NCI-H146 (cell line): ENCODE measurements around the gene GFOD2.

Experiments used
- DNase-seq: peaks from one replicate; lab custom pipeline; 2025; lab: John Stamatoyannopoulos, UW

The GFOD2 gene

DNA sequence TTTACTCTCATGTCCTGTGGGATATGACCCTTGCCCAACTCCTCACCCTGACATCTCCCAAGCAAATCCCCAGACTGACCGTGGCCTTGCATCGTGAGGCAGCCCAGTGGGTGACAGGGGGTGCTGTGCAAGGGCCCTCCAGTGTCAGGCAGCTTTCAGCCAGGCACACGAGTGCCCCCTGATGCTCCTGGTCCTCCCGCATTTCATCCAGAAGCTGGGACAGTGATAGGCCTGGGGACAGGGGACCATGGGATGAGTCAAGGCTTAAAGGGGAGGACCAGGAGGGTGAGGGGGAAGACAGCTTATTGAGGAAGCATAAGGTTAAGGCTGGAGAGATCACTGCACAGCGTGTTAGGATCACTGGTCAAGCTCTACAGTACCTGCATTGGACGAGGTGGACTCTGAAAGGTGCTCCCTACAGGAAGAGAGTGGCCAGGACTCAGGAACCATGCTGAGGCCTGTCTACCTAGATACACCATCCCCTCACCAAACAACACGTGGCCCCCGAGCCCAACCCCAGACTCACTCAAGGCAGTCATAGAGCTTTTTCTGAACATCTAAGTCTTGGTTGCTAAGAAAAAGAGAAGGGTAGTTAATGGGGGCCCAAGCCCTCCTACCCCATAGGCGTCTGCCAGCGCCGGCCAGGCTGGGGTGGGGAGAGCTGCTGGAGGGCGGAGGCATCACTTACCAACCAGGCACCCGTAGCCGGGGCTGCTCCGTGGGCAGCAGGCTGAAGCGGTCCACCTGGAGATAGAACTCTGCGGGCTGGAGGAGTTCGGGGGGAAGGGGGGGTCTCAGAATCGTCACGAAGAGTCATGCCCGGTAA lies 60.1 kb downstream of the GFOD2 start:
- no peak for DNase-seq

DNA sequence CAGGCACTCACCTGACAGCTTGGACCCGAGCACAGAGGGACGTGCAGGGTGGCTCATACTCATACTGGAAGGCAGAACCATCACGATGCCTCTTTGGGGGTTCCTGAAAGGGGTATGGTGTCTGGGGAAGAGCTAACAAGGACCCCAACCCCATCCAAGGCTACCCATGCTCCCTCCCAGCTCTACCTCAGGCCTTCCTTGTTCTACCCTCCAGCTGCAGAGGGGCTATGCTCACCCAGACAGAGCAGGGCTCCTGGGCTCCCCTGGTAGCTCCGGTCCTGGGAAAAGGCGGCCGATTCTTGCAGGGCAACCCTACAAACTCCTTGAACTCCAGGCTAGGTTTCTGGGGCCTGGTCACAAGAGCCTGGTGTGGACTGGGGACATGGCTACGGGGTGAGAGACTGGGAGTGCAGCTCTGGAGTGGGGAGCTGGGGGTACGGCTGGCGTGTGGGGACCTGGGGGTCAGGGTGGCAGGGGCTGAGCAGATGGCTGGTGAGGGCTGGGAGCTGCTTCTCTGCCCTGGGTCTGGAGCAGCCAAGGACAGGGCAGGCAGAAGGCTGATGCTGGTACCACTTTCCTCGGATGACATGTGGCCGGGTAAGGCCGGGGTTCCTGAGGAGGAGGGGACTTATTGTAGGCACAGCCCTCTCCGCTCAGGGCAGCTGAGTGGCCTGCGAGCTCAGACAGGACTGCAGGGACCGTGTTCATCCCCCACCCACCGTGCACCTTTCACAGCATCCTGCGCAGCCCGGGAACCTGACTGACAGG lies 61.2 kb downstream of the GFOD2 start:
- no peak for DNase-seq

GRCh38 chr16:67657017-67657608 lies 62.0 kb downstream of the GFOD2 start:
- no peak for DNase-seq

DNA sequence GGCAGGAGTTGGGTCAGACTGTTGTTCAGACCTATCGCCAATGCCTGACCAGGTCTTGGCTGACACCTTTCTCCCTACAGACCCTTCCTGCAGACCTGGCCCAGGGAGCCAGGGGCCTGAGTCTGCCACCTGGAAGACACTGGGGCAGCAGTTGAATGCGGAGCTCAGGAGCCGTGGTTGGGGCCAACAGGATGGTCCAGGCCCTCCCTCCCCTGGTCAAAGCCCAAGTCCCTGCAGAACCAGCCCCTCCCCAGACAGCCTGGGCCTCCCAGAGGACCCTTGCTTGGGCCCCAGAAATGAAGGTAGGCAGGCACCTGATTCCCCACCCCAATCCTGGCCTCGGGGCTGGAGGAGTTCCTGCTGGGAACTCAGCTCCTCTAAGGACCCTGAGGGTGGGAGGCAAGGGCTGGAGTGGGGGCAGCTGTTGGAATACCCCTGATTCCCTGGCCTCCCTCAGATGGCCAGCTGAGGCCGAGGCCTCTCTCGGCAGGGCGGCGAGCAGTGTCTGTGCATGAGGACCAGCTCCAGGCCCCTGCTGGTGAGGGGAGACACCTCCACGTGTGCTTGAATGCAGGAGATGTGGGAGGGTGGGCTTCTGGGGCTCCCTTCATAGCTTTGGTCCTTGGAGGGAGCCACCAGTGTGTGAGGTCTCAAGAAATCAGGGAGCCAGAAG lies 62.6 kb downstream of the GFOD2 start:
- DNase-seq, result no peak

- no peak for DNase-seq
Measured at GRCh38 chr16:67655363-67655762, 63.8 kb downstream of the GFOD2 start.

GRCh38 chr16:67654403-67654911 lies 64.7 kb downstream of the GFOD2 start:
- DNase-seq, result no peak

DNA sequence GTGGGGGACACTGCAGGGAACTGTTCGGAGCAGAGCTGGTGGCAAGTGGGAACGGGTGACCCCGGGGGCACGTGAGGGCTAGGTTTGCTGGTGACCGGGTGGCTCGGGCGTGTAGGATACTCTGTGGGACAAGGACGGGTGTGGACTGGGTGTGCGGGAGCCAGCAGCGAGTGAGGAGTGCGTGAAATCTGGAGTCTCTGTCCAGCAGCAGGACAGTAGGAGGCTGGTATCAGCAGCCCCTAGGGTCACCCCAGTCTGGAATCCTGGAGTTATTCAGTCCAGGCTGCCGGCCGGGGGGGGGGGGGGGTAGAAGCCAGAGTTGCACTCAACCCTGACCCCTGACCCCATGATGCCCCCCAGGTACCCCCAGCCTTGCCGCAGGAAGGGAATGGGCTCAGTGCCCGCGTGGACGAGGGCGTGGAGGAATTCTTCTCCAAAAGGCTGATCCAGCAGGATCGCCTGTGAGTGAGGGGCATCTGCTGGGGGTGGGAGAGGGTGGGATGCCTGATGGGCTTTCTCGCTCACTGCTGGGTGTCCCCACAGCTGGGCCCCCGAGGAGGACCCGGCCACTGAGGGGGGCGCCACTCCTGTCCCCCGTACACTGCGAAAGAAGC lies 65.2 kb downstream of the GFOD2 start:
- DNase-seq, result no peak

- DNase-seq, result peak; percentile 30
Measured at GRCh38 chr16:67653128-67653788, 65.9 kb downstream of the GFOD2 start.

GRCh38 chr16:67652578-67653127 lies 66.5 kb downstream of the GFOD2 start:
- DNase-seq, result peak; percentile 30

DNA sequence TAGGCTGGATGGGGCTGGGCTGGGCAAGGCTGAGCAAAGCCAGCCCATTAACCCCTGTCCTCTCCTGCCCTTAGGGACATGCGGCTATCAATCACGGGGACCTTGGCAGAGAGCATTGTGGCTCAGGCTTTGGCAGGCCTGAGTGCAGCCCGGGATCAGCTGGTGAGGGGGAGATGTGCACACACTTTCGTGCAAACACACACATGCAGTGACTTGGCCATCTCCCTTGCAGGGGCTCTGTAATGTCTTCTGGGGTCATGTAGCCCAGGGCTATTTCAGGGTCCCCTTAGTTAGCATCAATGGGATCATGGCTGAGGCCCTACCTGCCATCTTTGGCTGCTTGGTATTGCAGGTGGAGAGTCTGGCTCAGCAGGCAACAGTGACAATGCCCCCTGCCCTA lies 67.3 kb downstream of the GFOD2 start:
- no peak for DNase-seq

GRCh38 chr16:67651039-67651438 lies 68.1 kb downstream of the GFOD2 start:
- DNase-seq, result no peak

DNA sequence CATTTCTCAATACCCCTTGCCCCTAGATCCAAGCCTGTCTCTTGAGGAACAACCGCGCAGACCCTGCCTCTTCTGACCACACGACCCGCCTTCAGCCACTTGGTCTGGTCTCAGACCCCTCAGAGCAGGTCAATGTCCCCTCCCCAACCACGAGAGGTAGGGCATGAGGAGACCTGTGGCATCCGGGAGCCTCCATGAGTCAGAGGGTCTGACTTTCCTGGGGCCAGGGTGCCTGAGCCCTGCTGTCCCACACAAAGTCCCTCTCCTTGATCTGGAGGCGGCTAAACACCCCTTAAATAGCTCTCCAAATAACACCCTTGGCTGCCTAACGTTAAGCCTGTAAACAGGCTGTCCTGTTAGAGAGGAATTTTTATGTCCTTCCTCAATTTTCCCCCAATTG lies 69.1 kb downstream of the GFOD2 start:
- DNase-seq, result no peak

DNA sequence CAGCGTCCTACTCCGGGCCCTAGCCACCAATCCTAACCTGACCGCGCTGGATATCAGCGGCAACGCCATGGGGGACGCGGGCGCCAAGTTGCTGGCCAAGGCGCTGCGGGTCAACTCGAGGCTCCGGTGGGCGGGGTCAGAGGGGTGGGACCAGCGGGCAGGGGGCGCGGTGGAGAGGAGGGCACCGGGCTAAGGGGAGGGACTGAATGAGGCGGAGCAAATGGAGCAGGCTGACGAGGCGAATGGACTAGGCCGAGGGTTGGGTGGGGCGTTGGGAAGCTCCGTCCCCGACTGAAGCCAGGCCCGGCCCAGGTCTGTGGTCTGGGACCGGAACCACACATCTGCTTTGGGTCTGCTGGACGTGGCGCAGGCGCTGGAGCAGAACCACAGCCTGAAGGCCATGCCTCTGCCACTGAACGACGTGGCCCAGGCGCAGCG lies 69.6 kb downstream of the GFOD2 start:
- DNase-seq, result no peak

GRCh38 chr16:67648764-67649407 lies 70.2 kb downstream of the GFOD2 start:
- DNase-seq, result no peak

DNA sequence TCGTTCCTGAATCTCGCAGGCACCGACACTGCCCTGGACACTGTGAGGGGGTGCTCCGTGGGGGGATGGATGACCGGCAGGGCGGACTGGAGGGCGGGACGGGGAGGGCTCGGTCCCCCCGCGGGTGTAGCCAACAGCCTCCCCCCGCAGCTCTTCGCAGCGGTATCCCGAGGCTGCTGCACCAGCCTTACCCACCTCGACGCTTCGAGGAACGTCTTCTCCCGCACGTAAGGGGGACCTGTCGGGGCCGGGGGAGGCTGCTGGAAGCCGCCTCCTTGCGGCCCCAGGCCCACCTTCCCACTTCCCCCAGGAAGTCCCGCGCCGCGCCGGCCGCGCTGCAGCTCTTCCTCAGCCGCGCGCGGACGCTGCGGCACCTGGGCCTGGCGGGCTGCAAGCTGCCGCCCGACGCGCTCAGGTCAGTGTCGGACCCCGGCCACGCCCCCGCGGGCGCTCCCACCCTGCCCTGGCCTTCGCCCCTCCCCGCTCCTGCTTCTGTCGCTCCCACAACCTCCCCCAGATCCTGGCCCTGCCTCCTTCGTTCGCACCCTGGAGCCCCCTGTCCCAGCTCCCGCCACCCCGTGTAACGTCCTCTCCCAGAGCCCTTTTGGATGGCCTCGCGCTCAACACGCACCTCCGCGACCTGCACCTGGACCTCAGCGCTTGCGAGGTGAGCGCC lies 70.9 kb downstream of the GFOD2 start:
- DNase-seq, result no peak

- no peak for DNase-seq
Measured at GRCh38 chr16:67647681-67648080, 71.4 kb downstream of the GFOD2 start.

- no peak for DNase-seq
Measured at GRCh38 chr16:67647111-67647651, 71.9 kb downstream of the GFOD2 start.

- DNase-seq, result no peak
Measured at GRCh38 chr16:67645397-67646121, 73.6 kb downstream of the GFOD2 start.

DNA sequence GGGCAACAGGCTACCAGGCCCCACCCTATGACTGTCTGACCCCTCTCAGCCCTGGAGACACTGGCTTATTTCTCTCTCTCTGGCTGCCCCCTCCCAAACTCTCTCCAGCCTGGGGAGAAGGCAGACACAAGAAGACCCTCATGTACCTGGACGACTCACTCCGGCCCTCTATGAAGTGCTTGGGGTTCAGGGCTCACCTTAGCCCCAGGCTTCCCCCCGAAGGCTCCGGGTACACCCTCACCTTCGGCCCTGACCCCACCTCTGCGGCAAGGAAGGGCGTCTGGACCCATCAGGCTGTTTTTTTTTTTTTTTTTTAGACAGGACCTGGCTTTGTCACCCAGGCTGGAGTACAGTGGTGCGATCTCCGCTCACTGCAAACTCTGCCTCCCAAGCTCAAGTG lies 75.1 kb downstream of the GFOD2 start:
- no peak for DNase-seq
